SK-N-SH treated with all-trans-retinoic acid at 6 μM for 48 hours (cell line): Measurements from ENCODE around the gene AMD1.

ENCODE experiments used
- ATAC-seq: fragments of 200-7000 bp; cut with Tn5 transposase; 3 replicates; pipeline ENCODE4 v1.9.1; 2020; ENCODE audit warnings: mild to moderate bottlenecking, moderate library complexity
- ARNTL ChIP-seq: fragments of 450-650 bp; formaldehyde crosslinking; IDR thresholded peaks from 2 replicates; pipeline ENCODE4 v1.5.0; 2020; ENCODE audit warnings: low read depth, mild to moderate bottlenecking, moderate library complexity, borderline replicate concordance
- BACH2 ChIP-seq: fragments of 250-450 bp; sonication (Bioruptor Pico); IDR thresholded peaks from 2 replicates; pipeline ENCODE4 v1.9.0; 2021; ENCODE audit warnings: mild to moderate bottlenecking, borderline replicate concordance
- CSDC2 ChIP-seq: fragments of 250-450 bp; sonication (Bioruptor Pico); IDR thresholded peaks from 2 replicates; pipeline ENCODE4 v1.5.0; 2020; ENCODE audit warnings: mild to moderate bottlenecking, moderate library complexity
- CSRNP3 ChIP-seq: fragments of 250-450 bp; sonication (Bioruptor Pico); IDR thresholded peaks from 2 replicates; pipeline ENCODE4 v1.5.1; 2021; ENCODE audit warnings: mild to moderate bottlenecking, moderate library complexity
- ESRRG ChIP-seq: fragments of 250-450 bp; sonication (Bioruptor Pico); IDR thresholded peaks from 2 replicates; pipeline ENCODE4 v1.6.1; 2021; ENCODE audit warnings: mild to moderate bottlenecking
- GLIS3 ChIP-seq: fragments of 250-450 bp; sonication (Bioruptor Pico); IDR thresholded peaks from 2 replicates; pipeline ENCODE4 v1.5.0; 2020; ENCODE audit warnings: mild to moderate bottlenecking, moderate library complexity
- ISL1 ChIP-seq: fragments of 250-450 bp; sonication (Bioruptor Pico); IDR thresholded peaks from 2 replicates; pipeline ENCODE4 v2.1.2; 2022; ENCODE audit warnings: mild to moderate bottlenecking, moderate library complexity
- OSR1 ChIP-seq: fragments of 250-450 bp; sonication (Bioruptor Pico); IDR thresholded peaks from 2 replicates; pipeline ENCODE4 v1.8.0; 2022; ENCODE audit warnings: moderate library complexity, mild to moderate bottlenecking, inconsistent platforms
- POU6F1 ChIP-seq: fragments of 250-450 bp; sonication (Bioruptor Pico); IDR thresholded peaks from 2 replicates; pipeline ENCODE4 v1.8.0; 2021; ENCODE audit warnings: low read depth, mild to moderate bottlenecking, moderate library complexity, borderline replicate concordance
- PPARA ChIP-seq: fragments of 250-450 bp; sonication (Bioruptor Pico); IDR thresholded peaks from 2 replicates; pipeline ENCODE4 v1.5.0; 2020; ENCODE audit warnings: mild to moderate bottlenecking, borderline replicate concordance
- RARB ChIP-seq: fragments of 250-450 bp; sonication (Bioruptor Pico); IDR thresholded peaks from 2 replicates; pipeline ENCODE4 v1.8.0; 2021; ENCODE audit warnings: mild to moderate bottlenecking, moderate library complexity
- SNAI2 ChIP-seq: fragments of 250-450 bp; sonication (Bioruptor Pico); IDR thresholded peaks from 2 replicates; pipeline ENCODE4 v1.5.0; 2020; ENCODE audit warnings: mild to moderate bottlenecking, moderate library complexity
- TOX ChIP-seq: fragments of 250-450 bp; sonication (Bioruptor Pico); IDR thresholded peaks from 2 replicates; pipeline ENCODE4 v1.8.0; 2021; ENCODE audit warnings: mild to moderate bottlenecking, moderate library complexity, borderline replicate concordance
- ZFP3 ChIP-seq: fragments of 250-450 bp; sonication (Bioruptor Pico); IDR thresholded peaks from 2 replicates; pipeline ENCODE4 v1.5.0; 2020; ENCODE audit warnings: mild to moderate bottlenecking, moderate library complexity
- ZFP30 ChIP-seq: fragments of 450-650 bp; formaldehyde crosslinking; IDR thresholded peaks from 2 replicates; pipeline ENCODE4 v1.5.0; 2022; ENCODE audit warnings: mild to moderate bottlenecking, moderate library complexity
- ZNF565 ChIP-seq: fragments of 450-650 bp; formaldehyde crosslinking; conservative IDR thresholded peaks from 2 replicates; pipeline ENCODE4 v1.5.0; 2020; ENCODE audit warnings: low read depth, mild to moderate bottlenecking, moderate library complexity
- TF ChIP-seq, protein P1 (sequence below): fragments of 250-450 bp; sonication (Bioruptor Pico); IDR thresholded peaks from 2 replicates; pipeline ENCODE4 v1.8.0; 2020; ENCODE audit warnings: mild to moderate bottlenecking, moderate library complexity, borderline replicate concordance
- TF ChIP-seq, protein P2 (sequence below): fragments of 250-450 bp; sonication (Bioruptor Pico); IDR thresholded peaks from 2 replicates; pipeline ENCODE4 v1.5.0; 2020; ENCODE audit warnings: mild to moderate bottlenecking, moderate library complexity

The AMD1 gene

DNA sequence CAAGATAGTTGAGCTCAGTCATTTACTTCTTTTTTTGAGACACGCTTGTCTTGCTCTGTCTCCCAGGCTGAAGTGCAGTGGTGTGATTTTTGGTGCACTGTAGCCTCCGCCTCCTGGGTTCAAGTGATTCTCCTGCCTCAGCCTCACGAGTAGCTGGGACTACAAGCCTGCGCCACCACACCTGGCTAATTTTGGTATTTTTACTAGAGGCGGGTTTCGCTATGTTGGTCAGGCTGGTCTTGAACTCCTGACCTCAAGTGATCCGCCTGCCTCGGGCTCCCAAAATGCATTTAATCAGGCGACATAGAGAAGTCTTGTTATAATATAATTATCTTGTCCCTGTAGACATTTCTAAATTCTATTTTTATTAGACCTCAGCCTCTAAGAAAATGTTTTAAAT lies 6.1 kb downstream of the AMD1 start:
- ATAC-seq = no peak
- no peak for TF ChIP-seq ARNTL
- no peak for TF ChIP-seq PPARA (CRISPR knock-in tag)

- ATAC-seq = no peak
- no peak for TF ChIP-seq OSR1 (CRISPR knock-in tag)
- TF ChIP-seq ZNF565 (CRISPR knock-in tag) = no peak
- no peak for TF ChIP-seq ZFP30 (CRISPR knock-in tag)
- no peak for TF ChIP-seq SNAI2 (CRISPR knock-in tag)
- no peak for TF ChIP-seq CSDC2
- no peak for TF ChIP-seq GLIS3 (CRISPR knock-in tag)
- TF ChIP-seq, protein P1, sequence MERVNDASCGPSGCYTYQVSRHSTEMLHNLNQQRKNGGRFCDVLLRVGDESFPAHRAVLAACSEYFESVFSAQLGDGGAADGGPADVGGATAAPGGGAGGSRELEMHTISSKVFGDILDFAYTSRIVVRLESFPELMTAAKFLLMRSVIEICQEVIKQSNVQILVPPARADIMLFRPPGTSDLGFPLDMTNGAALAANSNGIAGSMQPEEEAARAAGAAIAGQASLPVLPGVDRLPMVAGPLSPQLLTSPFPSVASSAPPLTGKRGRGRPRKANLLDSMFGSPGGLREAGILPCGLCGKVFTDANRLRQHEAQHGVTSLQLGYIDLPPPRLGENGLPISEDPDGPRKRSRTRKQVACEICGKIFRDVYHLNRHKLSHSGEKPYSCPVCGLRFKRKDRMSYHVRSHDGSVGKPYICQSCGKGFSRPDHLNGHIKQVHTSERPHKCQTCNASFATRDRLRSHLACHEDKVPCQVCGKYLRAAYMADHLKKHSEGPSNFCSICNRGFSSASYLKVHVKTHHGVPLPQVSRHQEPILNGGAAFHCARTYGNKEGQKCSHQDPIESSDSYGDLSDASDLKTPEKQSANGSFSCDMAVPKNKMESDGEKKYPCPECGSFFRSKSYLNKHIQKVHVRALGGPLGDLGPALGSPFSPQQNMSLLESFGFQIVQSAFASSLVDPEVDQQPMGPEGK (CRISPR knock-in tag) = no peak
- TF ChIP-seq ESRRG = no peak
- no peak for TF ChIP-seq ZFP3 (CRISPR knock-in tag)
- TF ChIP-seq PPARA (CRISPR knock-in tag) = no peak
- TF ChIP-seq POU6F1 (CRISPR knock-in tag) = no peak
- TF ChIP-seq RARB (CRISPR knock-in tag) = no peak
- TF ChIP-seq CSRNP3 (CRISPR knock-in tag) = no peak
- no peak for TF ChIP-seq BACH2 (CRISPR knock-in tag)
- TF ChIP-seq ISL1 (CRISPR knock-in tag) = no peak
- no peak for TF ChIP-seq TOX (CRISPR knock-in tag)
- TF ChIP-seq, all 23 proteins: peak for 0
Measured at GRCh38 chr6:110881546-110882273, 7.1 kb downstream of the AMD1 start.

DNA sequence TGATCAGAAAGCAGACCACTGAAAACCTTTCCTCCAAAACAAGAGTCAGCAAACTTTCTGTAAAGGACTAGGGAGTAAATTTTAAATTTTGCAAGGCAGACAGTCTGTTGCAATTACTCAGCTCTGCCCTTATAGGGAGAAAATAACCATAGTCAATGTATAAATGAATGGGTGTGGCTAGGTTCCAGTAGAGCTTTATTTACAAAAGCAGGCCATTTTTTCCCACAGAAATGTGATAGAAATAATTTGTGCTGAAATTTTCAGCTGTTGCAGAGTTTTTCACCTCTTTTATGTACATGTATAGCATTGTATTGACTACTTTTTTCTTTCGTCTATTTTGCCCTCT lies 7.7 kb downstream of the AMD1 start:
- TF ChIP-seq, protein P2, sequence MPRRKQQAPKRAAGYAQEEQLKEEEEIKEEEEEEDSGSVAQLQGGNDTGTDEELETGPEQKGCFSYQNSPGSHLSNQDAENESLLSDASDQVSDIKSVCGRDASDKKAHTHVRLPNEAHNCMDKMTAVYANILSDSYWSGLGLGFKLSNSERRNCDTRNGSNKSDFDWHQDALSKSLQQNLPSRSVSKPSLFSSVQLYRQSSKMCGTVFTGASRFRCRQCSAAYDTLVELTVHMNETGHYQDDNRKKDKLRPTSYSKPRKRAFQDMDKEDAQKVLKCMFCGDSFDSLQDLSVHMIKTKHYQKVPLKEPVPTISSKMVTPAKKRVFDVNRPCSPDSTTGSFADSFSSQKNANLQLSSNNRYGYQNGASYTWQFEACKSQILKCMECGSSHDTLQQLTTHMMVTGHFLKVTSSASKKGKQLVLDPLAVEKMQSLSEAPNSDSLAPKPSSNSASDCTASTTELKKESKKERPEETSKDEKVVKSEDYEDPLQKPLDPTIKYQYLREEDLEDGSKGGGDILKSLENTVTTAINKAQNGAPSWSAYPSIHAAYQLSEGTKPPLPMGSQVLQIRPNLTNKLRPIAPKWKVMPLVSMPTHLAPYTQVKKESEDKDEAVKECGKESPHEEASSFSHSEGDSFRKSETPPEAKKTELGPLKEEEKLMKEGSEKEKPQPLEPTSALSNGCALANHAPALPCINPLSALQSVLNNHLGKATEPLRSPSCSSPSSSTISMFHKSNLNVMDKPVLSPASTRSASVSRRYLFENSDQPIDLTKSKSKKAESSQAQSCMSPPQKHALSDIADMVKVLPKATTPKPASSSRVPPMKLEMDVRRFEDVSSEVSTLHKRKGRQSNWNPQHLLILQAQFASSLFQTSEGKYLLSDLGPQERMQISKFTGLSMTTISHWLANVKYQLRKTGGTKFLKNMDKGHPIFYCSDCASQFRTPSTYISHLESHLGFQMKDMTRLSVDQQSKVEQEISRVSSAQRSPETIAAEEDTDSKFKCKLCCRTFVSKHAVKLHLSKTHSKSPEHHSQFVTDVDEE (CRISPR knock-in tag) = no peak
- TF ChIP-seq CSRNP3 (CRISPR knock-in tag) (no peak), ESRRG (no peak), POU6F1 (CRISPR knock-in tag) (no peak), ZFP3 (CRISPR knock-in tag) (no peak), ARNTL (no peak), PPARA (CRISPR knock-in tag) (no peak), RARB (CRISPR knock-in tag) (no peak), ZNF565 (CRISPR knock-in tag) (no peak)
- TF ChIP-seq, protein P1 (CRISPR knock-in tag) = no peak
- no peak for ATAC-seq
